A549 (cell line): ENCODE measurements around the gene CRMP1. TPM values are rescaled to one million over a fixed set of nuclear protein-coding genes. Genes with fewer than 3 reads are reported as not detected.

Source experiments
- ATAC-seq, 2 experiments: fragments of 200-7000 bp in 1 of 2; fragments of >200 bp in 1 of 2; cut with Nextera tagmentation in 1 of 2; cut with Tn5 transposase in 1 of 2; 3 replicates each; pipeline versions ENCODE4 v1.8.0 to v1.9.1; 2018 to 2020; ENCODE audit warnings: mild to moderate bottlenecking in 1 of 2, moderate library complexity in 1 of 2
- CTCF ChIA-PET: fragments of 300-600 bp; sonication (Branson Sonifier 250); formaldehyde crosslinking; extraction: SDS; loops from one replicate; lab custom pipeline; 2021; ENCODE audit warnings: antibody characterized with exemption, inconsistent platforms; lab: Yijun Ruan, JAX
- POLR2A ChIA-PET: fragments of 350-600 bp; formaldehyde crosslinking; extraction: SDS; loops from one replicate; lab custom pipeline; 2021; ENCODE audit warnings: antibody characterized with exemption, inconsistent platforms; lab: Yijun Ruan, JAX
- DNase-seq, 2 experiments: peaks; one replicate each; pipeline versions ENCODE4 v3.0.0 to v3.0.0-alpha.2; 2011 to 2016; ENCODE audit warnings: low read depth in 1 of 2, low spot score in 1 of 2
- FAIRE-seq: peaks from 2 replicates; lab custom pipeline; 2011; peaks lifted over from hg19 to GRCh38; lab: Jason Lieb, UNC
- H3K27ac ChIP-seq, 2 experiments: fragments of >200 bp; sonication (Bioruptor Twin); formaldehyde crosslinking; 3 replicates each; pipeline ENCODE4 v1.5.1; 2016 to 2017
- H3K4me1 ChIP-seq: fragments of >200 bp; sonication (Bioruptor Twin); formaldehyde crosslinking; 3 replicates; pipeline ENCODE4 v1.6.1; 2016
- H3K4me2 ChIP-seq: fragments of >200 bp; sonication (Bioruptor Twin); formaldehyde crosslinking; 3 replicates; pipeline ENCODE4 v1.6.1; 2016
- H3K4me3 ChIP-seq: fragments of >200 bp; sonication (Bioruptor Twin); formaldehyde crosslinking; 3 replicates; pipeline ENCODE4 v1.5.1; 2016
- H3K9me3 ChIP-seq: fragments of >200 bp; sonication (Bioruptor Twin); formaldehyde crosslinking; 3 replicates; pipeline ENCODE4 v1.6.1; 2016
- BHLHE40 ChIP-seq: IDR thresholded peaks from 2 replicates; pipeline ENCODE4 v1.6.1; 2012; ENCODE audit warnings: low read depth, low read length, inconsistent platforms
- CBX2 ChIP-seq: fragments of 200-600 bp; sonication (generic); IDR thresholded peaks from 2 replicates; pipeline ENCODE4 v1.6.1; 2016; ENCODE audit warnings: low read depth, mild to moderate bottlenecking, borderline replicate concordance
- CEBPB ChIP-seq, 2 experiments: fragments of >200 bp in 1 of 2; sonication (Bioruptor Twin) in 1 of 2; formaldehyde crosslinking in 1 of 2; IDR thresholded peaks; 2 replicates each; pipeline ENCODE4 v1.6.1; 2012 to 2016
- CHD2 ChIP-seq: fragments of 150-350 bp; IDR thresholded peaks from 2 replicates; pipeline ENCODE4 v1.6.1; 2014; ENCODE audit warnings: low read length; ENCODE audit not compliant: partially characterized antibody
- EHF ChIP-seq: fragments of 250-450 bp; sonication (Bioruptor Pico); IDR thresholded peaks from 2 replicates; pipeline ENCODE4 v1.5.0; 2020; ENCODE audit warnings: mild to moderate bottlenecking
- EP300 ChIP-seq, 2 experiments: fragments of >200 bp; sonication (Bioruptor Twin); formaldehyde crosslinking; IDR thresholded peaks; 2 replicates in 1 of 2; 3 replicates in 1 of 2; pipeline ENCODE4 v1.6.1; 2016 to 2017
- GATA3 ChIP-seq: IDR thresholded peaks from 2 replicates; pipeline ENCODE4 v1.6.1; 2012; ENCODE audit warnings: borderline replicate concordance
- HEYL ChIP-seq: fragments of 250-450 bp; sonication (Bioruptor Pico); IDR thresholded peaks from 2 replicates; pipeline ENCODE4 v1.8.0; 2021; ENCODE audit warnings: mild to moderate bottlenecking, moderate library complexity
- KDM1A ChIP-seq: fragments of 200-600 bp; sonication (generic); IDR thresholded peaks from 2 replicates; pipeline ENCODE4 v1.6.1; 2016; ENCODE audit warnings: low read depth, mild to moderate bottlenecking
- MAFK ChIP-seq: fragments of 450-650 bp; IDR thresholded peaks from 2 replicates; pipeline ENCODE4 v1.6.1; 2014; ENCODE audit not compliant: partially characterized antibody
- MAZ ChIP-seq: fragments of 150-350 bp; IDR thresholded peaks from 2 replicates; pipeline ENCODE4 v1.6.1; 2014; ENCODE audit warnings: antibody characterized with exemption, low read depth, low read length, borderline replicate concordance
- NFE2L2 ChIP-seq: fragments of 150-350 bp; conservative IDR thresholded peaks from 2 replicates; pipeline ENCODE4 v1.6.1; 2014; ENCODE audit warnings: low read length
- NPAS2 ChIP-seq: fragments of 250-450 bp; sonication (Bioruptor Pico); IDR thresholded peaks from 2 replicates; pipeline ENCODE4 v1.8.0; 2022; ENCODE audit warnings: mild to moderate bottlenecking, moderate library complexity, borderline replicate concordance
- POLR2A ChIP-seq: IDR thresholded peaks from 2 replicates; pipeline ENCODE4 v1.6.1; 2012; ENCODE audit warnings: mild to moderate bottlenecking, low read length
- RAD21 ChIP-seq, 2 experiments: fragments of >200 bp in 1 of 2; sonication (Bioruptor Twin) in 1 of 2; formaldehyde crosslinking in 1 of 2; IDR thresholded peaks in 1 of 2; conservative IDR thresholded peaks in 1 of 2; 2 replicates in 1 of 2; 3 replicates in 1 of 2; pipeline ENCODE4 v1.6.1; 2012 to 2018; ENCODE audit warnings: inconsistent platforms in 1 of 2
- RNF2 ChIP-seq: fragments of 200-600 bp; sonication (generic); IDR thresholded peaks from 2 replicates; pipeline ENCODE4 v1.6.1; 2016; ENCODE audit warnings: low read depth, mild to moderate bottlenecking, antibody characterized with exemption, moderate library complexity, borderline replicate concordance
- SMC3 ChIP-seq: fragments of >200 bp; sonication (Bioruptor Twin); formaldehyde crosslinking; IDR thresholded peaks from 3 replicates; pipeline ENCODE4 v1.6.1; 2018; ENCODE audit warnings: inconsistent platforms
- TFCP2L1 ChIP-seq: fragments of 250-450 bp; sonication (Bioruptor Pico); IDR thresholded peaks from 2 replicates; pipeline ENCODE4 v1.5.0; 2021; ENCODE audit warnings: mild to moderate bottlenecking
- ZNF302 ChIP-seq: fragments of 250-450 bp; sonication (Bioruptor Pico); IDR thresholded peaks from 2 replicates; pipeline ENCODE4 v1.9.0; 2021; ENCODE audit warnings: inconsistent platforms, mild to moderate bottlenecking, moderate library complexity
- WGBS: methylation state at CpG from one replicate; pipeline ENCODE4 v1.1.6; 2017; ENCODE audit errors: missing lambda C conversion rate; 5-methylcytosine and 5-hydroxymethylcytosine counted together
- polyA plus RNA-seq, 4 experiments: library from polyadenylated mRNA; depleted of rRNA in 3 of 4; stranded (reverse); fragments of >200 nt; fragmentation: RNase III in 1 of 4; extraction: RNeasy Plus Mini Kit Qiagen cat#74134 plus additional on column Dnase treatment in 1 of 4; gene quantifications; 2 replicates in 3 of 4; 3 replicates in 1 of 4; pipeline ENCODE4 v1.2.3, GENCODE V29; 2011 to 2017
- TF ChIP-seq, protein P1 (sequence below): fragments of >200 bp; sonication (Bioruptor Twin); formaldehyde crosslinking; IDR thresholded peaks from 3 replicates; pipeline ENCODE4 v1.6.1; 2016
- TF ChIP-seq, protein P2 (sequence below): fragments of 200-600 bp; sonication (generic); IDR thresholded peaks from 2 replicates; pipeline ENCODE4 v1.6.1; 2016; ENCODE audit warnings: antibody characterized with exemption, mild to moderate bottlenecking, moderate library complexity
- TF ChIP-seq, protein P3 (sequence below): fragments of >200 bp; sonication (Bioruptor Twin); formaldehyde crosslinking; IDR thresholded peaks from 3 replicates; pipeline ENCODE4 v1.5.1; 2016

CRMP1 gene
- polyA plus RNA-seq, 2 of the 4 experiments (the other 2 are of a cell fraction): 0.74 to 0.80 TPM

DNA sequence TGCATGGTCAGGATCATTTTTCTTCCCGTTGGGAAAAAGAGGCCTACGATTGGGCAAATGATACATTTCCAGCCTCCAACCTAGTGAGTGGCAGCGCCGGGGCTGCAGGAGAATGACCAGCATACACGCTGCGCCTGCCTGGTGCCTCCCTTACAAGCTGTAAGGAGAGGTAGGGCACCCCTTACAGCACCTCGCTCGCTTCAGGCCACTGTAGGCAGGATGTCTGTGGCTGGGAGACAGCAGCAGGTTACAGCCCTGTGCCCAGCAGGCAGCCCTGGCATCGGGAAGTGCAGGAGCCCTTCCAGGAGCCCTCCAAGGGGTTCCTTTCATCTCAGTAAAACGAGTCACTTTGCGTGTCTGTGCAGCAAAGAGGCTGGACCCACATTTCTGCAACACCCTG, 93.5 kb downstream of the CRMP1 start:
- FAIRE-seq (no peak), ATAC-seq (no peak), DNase-seq (no peak)
- ChIA-PET CTCF (interaction anchor here (0.9 kb wide), 1 partner anchor 9 kb away, joined by 7 read pairs; no protein-coding TSS in a partner anchor), POLR2A (no interaction called here)
- H3K27ac ChIP-seq: no peak overlapping the region
- H3K4me1 ChIP-seq: no peaks in the 10 kb centered on the region
- WGBS: 90% methylated on average over 10 of the region's 11 CpGs
- no peaks in the 10 kb centered on the region for H3K9me3 ChIP-seq
- no peak overlapping the region for H3K4me3 ChIP-seq
- TF ChIP-seq, protein P1, sequence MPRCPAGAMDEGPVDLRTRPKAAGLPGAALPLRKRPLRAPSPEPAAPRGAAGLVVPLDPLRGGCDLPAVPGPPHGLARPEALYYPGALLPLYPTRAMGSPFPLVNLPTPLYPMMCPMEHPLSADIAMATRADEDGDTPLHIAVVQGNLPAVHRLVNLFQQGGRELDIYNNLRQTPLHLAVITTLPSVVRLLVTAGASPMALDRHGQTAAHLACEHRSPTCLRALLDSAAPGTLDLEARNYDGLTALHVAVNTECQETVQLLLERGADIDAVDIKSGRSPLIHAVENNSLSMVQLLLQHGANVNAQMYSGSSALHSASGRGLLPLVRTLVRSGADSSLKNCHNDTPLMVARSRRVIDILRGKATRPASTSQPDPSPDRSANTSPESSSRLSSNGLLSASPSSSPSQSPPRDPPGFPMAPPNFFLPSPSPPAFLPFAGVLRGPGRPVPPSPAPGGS: no peak
- TF ChIP-seq CBX2 (no peak), MAFK (no peak), SMC3 (no peak), EHF (CRISPR knock-in tag) (no peak)
- TF ChIP-seq, all 56 proteins: peak for 0
- H3K4me2 ChIP-seq: no peak overlapping the region

DNA sequence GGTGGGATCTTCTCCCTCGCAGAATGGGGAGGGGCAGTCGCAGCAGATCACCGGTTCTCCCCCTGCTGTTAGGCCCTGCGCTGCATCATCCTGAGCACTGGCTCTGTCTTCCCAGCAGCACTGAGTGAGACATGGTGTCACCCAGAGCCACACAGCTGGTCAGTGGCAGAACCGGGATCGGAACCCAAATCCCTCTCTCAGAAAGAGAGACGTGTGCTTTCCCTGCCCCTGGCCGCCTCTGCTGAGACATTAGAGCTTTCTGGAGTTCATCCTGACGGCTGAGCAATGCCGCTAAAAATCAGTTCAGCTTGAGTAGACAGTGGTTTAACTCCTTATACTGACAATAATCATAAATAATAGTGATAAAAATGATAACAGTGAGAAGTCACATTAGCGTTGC, 93.9 kb downstream of the CRMP1 start:
- no peaks in the 10 kb centered on the region for H3K9me3 ChIP-seq
- no peak for DNase-seq
- TF ChIP-seq MAZ (no peak), POLR2A (no peak), CHD2 (no peak), GATA3 (no peak), CEBPB (IDR thresholded peaks at IDR 0.05) (no peak), NFE2L2 (no peak), EP300 (IDR thresholded peaks at IDR 0.05) (no peak), NPAS2 (CRISPR knock-in tag) (no peak), TFCP2L1 (CRISPR knock-in tag) (no peak), ZNF302 (no peak), KDM1A (no peak), RAD21 (conservative IDR thresholded peaks at IDR 0.05 in 1 of 2, IDR thresholded peaks at IDR 0.05 in 1 of 2) (no peak), BHLHE40 (no peak), HEYL (no peak), RNF2 (no peak)
- TF ChIP-seq, protein P2, sequence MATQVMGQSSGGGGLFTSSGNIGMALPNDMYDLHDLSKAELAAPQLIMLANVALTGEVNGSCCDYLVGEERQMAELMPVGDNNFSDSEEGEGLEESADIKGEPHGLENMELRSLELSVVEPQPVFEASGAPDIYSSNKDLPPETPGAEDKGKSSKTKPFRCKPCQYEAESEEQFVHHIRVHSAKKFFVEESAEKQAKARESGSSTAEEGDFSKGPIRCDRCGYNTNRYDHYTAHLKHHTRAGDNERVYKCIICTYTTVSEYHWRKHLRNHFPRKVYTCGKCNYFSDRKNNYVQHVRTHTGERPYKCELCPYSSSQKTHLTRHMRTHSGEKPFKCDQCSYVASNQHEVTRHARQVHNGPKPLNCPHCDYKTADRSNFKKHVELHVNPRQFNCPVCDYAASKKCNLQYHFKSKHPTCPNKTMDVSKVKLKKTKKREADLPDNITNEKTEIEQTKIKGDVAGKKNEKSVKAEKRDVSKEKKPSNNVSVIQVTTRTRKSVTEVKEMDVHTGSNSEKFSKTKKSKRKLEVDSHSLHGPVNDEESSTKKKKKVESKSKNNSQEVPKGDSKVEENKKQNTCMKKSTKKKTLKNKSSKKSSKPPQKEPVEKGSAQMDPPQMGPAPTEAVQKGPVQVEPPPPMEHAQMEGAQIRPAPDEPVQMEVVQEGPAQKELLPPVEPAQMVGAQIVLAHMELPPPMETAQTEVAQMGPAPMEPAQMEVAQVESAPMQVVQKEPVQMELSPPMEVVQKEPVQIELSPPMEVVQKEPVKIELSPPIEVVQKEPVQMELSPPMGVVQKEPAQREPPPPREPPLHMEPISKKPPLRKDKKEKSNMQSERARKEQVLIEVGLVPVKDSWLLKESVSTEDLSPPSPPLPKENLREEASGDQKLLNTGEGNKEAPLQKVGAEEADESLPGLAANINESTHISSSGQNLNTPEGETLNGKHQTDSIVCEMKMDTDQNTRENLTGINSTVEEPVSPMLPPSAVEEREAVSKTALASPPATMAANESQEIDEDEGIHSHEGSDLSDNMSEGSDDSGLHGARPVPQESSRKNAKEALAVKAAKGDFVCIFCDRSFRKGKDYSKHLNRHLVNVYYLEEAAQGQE: no peak
- TF ChIP-seq, protein P3, sequence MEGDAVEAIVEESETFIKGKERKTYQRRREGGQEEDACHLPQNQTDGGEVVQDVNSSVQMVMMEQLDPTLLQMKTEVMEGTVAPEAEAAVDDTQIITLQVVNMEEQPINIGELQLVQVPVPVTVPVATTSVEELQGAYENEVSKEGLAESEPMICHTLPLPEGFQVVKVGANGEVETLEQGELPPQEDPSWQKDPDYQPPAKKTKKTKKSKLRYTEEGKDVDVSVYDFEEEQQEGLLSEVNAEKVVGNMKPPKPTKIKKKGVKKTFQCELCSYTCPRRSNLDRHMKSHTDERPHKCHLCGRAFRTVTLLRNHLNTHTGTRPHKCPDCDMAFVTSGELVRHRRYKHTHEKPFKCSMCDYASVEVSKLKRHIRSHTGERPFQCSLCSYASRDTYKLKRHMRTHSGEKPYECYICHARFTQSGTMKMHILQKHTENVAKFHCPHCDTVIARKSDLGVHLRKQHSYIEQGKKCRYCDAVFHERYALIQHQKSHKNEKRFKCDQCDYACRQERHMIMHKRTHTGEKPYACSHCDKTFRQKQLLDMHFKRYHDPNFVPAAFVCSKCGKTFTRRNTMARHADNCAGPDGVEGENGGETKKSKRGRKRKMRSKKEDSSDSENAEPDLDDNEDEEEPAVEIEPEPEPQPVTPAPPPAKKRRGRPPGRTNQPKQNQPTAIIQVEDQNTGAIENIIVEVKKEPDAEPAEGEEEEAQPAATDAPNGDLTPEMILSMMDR: no peak
- TF ChIP-seq, all 56 proteins: peak for 0
- CTCF ChIA-PET: interaction anchor here (0.9 kb wide), 1 partner anchor 8 kb away, joined by 7 read pairs; no protein-coding TSS in a partner anchor
- no peak overlapping the region for H3K4me2 ChIP-seq
- H3K27ac ChIP-seq: no peak overlapping the region
- no peaks in the 10 kb centered on the region for H3K4me1 ChIP-seq
- POLR2A ChIA-PET: no interaction called here
- no peak for FAIRE-seq
- no peak for ATAC-seq
- no peak overlapping the region for H3K4me3 ChIP-seq
- WGBS: 92% methylated on average over 11 of the region's 11 CpGs
